K562 (cell line): ENCODE measurements around the gene SOS2. TPM values are rescaled to one million over a fixed set of nuclear protein-coding genes. Genes with fewer than 3 reads are reported as not detected.

ENCODE experiments used
- ATAC-seq: fragments of 200-7000 bp; cut with Tn5 transposase; 3 replicates; pipeline ENCODE4 v1.9.1; 2020; ENCODE audit warnings: moderate library complexity
- BruUV-seq: library from RNA; stranded (reverse); fragments of 400-500 nt; replicated peaks from 2 replicates; lab custom pipeline; 2021; lab: Mats Ljungman, UMichigan
- CTCF ChIA-PET: fragments of 300-600 bp; formaldehyde crosslinking; extraction: SDS; loops from one replicate; lab custom pipeline; 2021; ENCODE audit warnings: low intra/inter-chr PET ratio; lab: Yijun Ruan, JAX
- POLR2A ChIA-PET: fragments of 300-600, 350-650 bp; sonication (Branson Sonifier 250); formaldehyde crosslinking; extraction: SDS; loops from one replicate; lab custom pipeline; 2021; ENCODE audit warnings: antibody characterized with exemption, inconsistent platforms; lab: Yijun Ruan, JAX
- DNase-seq, 4 experiments: peaks; one replicate each; pipeline versions ENCODE4 v3.0.0 to v3.0.0-alpha.2; 2011 to 2018; ENCODE audit warnings: low spot score in 3 of 4, mixed read lengths in 3 of 4; ENCODE audit errors: extremely low read depth in 1 of 4
- FAIRE-seq: peaks from 2 replicates; lab custom pipeline; 2011; peaks lifted over from hg19 to GRCh38; lab: Jason Lieb, UNC
- H2AFZ ChIP-seq: 2 replicates; pipeline ENCODE4 v1.6.0; 2011; ENCODE audit warnings: low read depth, low read length, control low read depth, inconsistent platforms
- H3K27ac ChIP-seq: fragments of 200-600 bp; 3 replicates; pipeline ENCODE4 v1.8.0; 2011; ENCODE audit warnings: low read depth, mild to moderate bottlenecking, control low read depth, inconsistent platforms, low read length, moderate library complexity, mixed read lengths; ENCODE audit errors: extremely low read depth
- H3K27me3 ChIP-seq, 2 experiments: fragments of 300-600 bp in 1 of 2; 2 replicates in 1 of 2; 3 replicates in 1 of 2; pipeline versions ENCODE4 v1.6.0 to v1.8.0; 2011; ENCODE audit warnings: inconsistent platforms in 2 of 2, low read length in 2 of 2, mild to moderate bottlenecking in 1 of 2, mixed read lengths in 1 of 2, moderate library complexity in 1 of 2; ENCODE audit not compliant: control insufficient read depth in 2 of 2, insufficient read depth in 2 of 2
- H3K36me3 ChIP-seq: fragments of 300-600 bp; 3 replicates; pipeline ENCODE4 v1.8.0; 2011; ENCODE audit warnings: mild to moderate bottlenecking, low read length, inconsistent platforms; ENCODE audit not compliant: control insufficient read depth, insufficient read depth
- H3K4me1 ChIP-seq, 2 experiments: fragments of 200-600 bp in 1 of 2; replicated peaks in 1 of 2; 2 replicates in 1 of 2; 3 replicates in 1 of 2; pipeline versions ENCODE4 v1.5.1 to v1.8.0; 2011; ENCODE audit warnings: inconsistent platforms in 2 of 2, low read length in 2 of 2, mild to moderate bottlenecking in 1 of 2, mixed read lengths in 1 of 2, moderate library complexity in 1 of 2; ENCODE audit not compliant: control insufficient read depth in 2 of 2, insufficient read depth in 2 of 2
- H3K4me2 ChIP-seq: 2 replicates; pipeline ENCODE4 v1.6.1; 2011; ENCODE audit warnings: low read length, control low read depth, inconsistent platforms, mixed read lengths; ENCODE audit not compliant: insufficient read depth
- H3K4me3 ChIP-seq: fragments of 200-600 bp; sonication (generic), shearing (Covaris generic); 2 replicates; pipeline ENCODE4 v1.5.1; 2016; ENCODE audit warnings: control low read depth, inconsistent platforms
- H3K79me2 ChIP-seq: fragments of 200-600 bp; 3 replicates; pipeline ENCODE4 v1.8.0; 2011; ENCODE audit warnings: low read length, inconsistent platforms; ENCODE audit not compliant: control insufficient read depth, insufficient read depth
- H3K9ac ChIP-seq, 2 experiments: 2 replicates each; pipeline versions ENCODE4 v1.6.0 to v1.6.1; 2011; ENCODE audit warnings: low read depth in 2 of 2, low read length in 2 of 2, control low read depth in 1 of 2, inconsistent platforms in 1 of 2, mild to moderate bottlenecking in 1 of 2, mixed read lengths in 1 of 2; ENCODE audit not compliant: insufficient read depth in 1 of 2
- H3K9me1 ChIP-seq: one replicate; pipeline ENCODE4 v1.6.0; 2011; ENCODE audit warnings: inconsistent platforms, mild to moderate bottlenecking, low read length, moderate library complexity; ENCODE audit not compliant: control insufficient read depth, insufficient read depth
- H3K9me3 ChIP-seq: replicated peaks from 2 replicates; pipeline ENCODE4 v1.5.1; 2011; ENCODE audit warnings: low read depth, low read length, inconsistent platforms; ENCODE audit not compliant: control insufficient read depth, insufficient read depth
- H4K20me1 ChIP-seq: replicated peaks from 2 replicates; pipeline ENCODE4 v1.6.1; 2011; ENCODE audit warnings: low read length, inconsistent platforms, mixed read lengths; ENCODE audit not compliant: control insufficient read depth, insufficient read depth
- WGBS: fragments of 100-300 bp; shearing (Covaris generic); methylation state at CpG from one replicate; pipeline ENCODE4 v1.1.6; 2016; ENCODE audit warnings: low coverage, mixed read lengths; ENCODE audit not compliant: insufficient coverage; ENCODE audit errors: missing lambda C conversion rate; 5-methylcytosine and 5-hydroxymethylcytosine counted together
- in situ Hi-C: fragments of 300-500 bp; cut with MboI; formaldehyde crosslinking; loops from 4 replicates; pipeline ENCODE4 v1.15.0; 2018; ENCODE audit warnings: inconsistent platforms, mixed read lengths
- intact Hi-C: fragments of 100-400 bp; cut with micrococcal nuclease; formaldehyde crosslinking; loops from 2 replicates; pipeline ENCODE4 v1.14.2; 2022
- polyA plus RNA-seq, 8 experiments: library from polyadenylated mRNA; depleted of rRNA in 4 of 8; stranded (reverse) in 5 of 8; unstranded in 3 of 8; fragments of >200 nt; fragmentation: Nextera tagmentation in 2 of 8; fragmentation: Illumina TruSeq in 1 of 8; extraction: Ambion mirVana in 2 of 8; extraction: Trizol in 1 of 8; gene quantifications; 2 replicates each; pipeline versions ENCODE4 v1.2.1 to v1.2.3, GENCODE V29; 2011 to 2014; ENCODE audit warnings: inconsistent platforms in 1 of 8, missing spikeins in 1 of 8
- total RNA-seq, 7 experiments: library from RNA; depleted of rRNA in 6 of 7; stranded (reverse); fragments of >200 nt in 6 of 7; fragmentation: Illumina TruSeq in 2 of 7; extraction: Trizol in 2 of 7; gene quantifications; 2 replicates each; pipeline versions ENCODE4 v1.2.1 to v1.2.3, GENCODE V29; 2011 to 2021; ENCODE audit warnings: low replicate concordance in 1 of 7
- TF ChIP-seq, protein P1 (sequence below): fragments of 450-650 bp; formaldehyde crosslinking; IDR thresholded peaks from 2 replicates; pipeline ENCODE4 v1.4.0; 2020; ENCODE audit warnings: mild to moderate bottlenecking, mixed read lengths
- TF ChIP-seq, protein P2 (sequence below): fragments of 450-650 bp; IDR thresholded peaks from 2 replicates; pipeline ENCODE4 v1.6.1; 2016; ENCODE audit warnings: mild to moderate bottlenecking, moderate library complexity

The SOS2 gene
- total and polyA plus RNA-seq, 9 of the 15 experiments (the other 6 are each of a cell fraction or from before 2014, with no cell fraction given): 2.2 to 13.1 (median 10.5) TPM

DNA sequence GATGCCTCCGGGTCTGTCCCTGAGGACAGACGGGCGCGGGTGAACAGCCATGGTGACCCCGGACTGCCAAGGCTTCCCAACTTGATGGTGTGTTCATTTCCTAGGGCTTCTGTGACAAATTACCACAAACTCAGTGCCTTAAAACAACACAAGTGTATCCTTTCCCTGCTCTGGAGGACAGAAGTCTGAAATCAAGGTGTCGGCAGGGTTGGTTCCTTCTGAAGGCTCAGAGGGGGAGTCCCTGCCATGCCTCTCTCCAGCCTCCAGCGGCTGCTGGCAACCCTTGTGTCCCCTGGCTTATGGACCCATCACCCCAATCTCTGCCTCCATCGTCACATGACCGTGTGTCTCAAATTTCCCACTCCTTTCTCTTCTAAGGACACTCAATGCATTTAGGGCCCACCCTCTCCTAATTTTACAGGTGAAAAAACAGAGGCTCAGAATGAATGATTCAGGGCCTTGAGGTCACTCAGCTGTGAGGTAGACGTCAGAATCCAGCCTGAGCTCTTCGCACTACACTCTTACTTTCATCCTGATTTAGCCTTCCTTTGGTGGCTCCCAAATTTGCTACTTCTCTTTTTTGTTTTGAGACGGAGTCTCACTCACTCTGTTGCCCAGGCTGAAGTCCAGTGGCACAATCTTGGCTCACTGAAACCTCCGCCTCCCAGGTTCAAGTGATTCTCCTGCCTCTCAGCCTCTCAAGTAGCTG lies 160.4 kb downstream of the SOS2 start:
- no peak overlapping the region for H2AFZ ChIP-seq
- no peaks in the 10 kb centered on the region for H4K20me1 ChIP-seq
- H3K4me1 ChIP-seq: no peaks in the 10 kb centered on the region
- WGBS: 60% methylated on average over 11 of the region's 13 CpGs
- POLR2A ChIA-PET: interaction anchor here (0.6 kb wide), 1 partner anchor 219 kb away, joined by 4 read pairs; no protein-coding TSS in a partner anchor
- intact Hi-C loops (no loop called here), in situ Hi-C loops (no loop called here)
- H3K27ac ChIP-seq: no peak overlapping the region
- no peak overlapping the region for H3K9ac ChIP-seq
- no peaks in the 10 kb centered on the region for H3K79me2 ChIP-seq
- TF ChIP-seq, protein P1, sequence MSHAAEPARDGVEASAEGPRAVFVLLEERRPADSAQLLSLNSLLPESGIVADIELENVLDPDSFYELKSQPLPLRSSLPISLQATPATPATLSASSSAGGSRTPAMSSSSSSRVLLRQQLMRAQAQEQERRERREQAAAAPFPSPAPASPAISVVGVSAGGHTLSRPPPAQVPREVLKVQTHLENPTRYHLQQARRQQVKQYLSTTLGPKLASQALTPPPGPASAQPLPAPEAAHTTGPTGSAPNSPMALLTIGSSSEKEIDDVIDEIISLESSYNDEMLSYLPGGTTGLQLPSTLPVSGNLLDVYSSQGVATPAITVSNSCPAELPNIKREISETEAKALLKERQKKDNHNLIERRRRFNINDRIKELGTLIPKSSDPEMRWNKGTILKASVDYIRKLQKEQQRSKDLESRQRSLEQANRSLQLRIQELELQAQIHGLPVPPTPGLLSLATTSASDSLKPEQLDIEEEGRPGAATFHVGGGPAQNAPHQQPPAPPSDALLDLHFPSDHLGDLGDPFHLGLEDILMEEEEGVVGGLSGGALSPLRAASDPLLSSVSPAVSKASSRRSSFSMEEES (CRISPR knock-in tag): 0 out of 2 replicates have a peak, but pooled peaks have one; percentile 19
- TF ChIP-seq, protein P2, sequence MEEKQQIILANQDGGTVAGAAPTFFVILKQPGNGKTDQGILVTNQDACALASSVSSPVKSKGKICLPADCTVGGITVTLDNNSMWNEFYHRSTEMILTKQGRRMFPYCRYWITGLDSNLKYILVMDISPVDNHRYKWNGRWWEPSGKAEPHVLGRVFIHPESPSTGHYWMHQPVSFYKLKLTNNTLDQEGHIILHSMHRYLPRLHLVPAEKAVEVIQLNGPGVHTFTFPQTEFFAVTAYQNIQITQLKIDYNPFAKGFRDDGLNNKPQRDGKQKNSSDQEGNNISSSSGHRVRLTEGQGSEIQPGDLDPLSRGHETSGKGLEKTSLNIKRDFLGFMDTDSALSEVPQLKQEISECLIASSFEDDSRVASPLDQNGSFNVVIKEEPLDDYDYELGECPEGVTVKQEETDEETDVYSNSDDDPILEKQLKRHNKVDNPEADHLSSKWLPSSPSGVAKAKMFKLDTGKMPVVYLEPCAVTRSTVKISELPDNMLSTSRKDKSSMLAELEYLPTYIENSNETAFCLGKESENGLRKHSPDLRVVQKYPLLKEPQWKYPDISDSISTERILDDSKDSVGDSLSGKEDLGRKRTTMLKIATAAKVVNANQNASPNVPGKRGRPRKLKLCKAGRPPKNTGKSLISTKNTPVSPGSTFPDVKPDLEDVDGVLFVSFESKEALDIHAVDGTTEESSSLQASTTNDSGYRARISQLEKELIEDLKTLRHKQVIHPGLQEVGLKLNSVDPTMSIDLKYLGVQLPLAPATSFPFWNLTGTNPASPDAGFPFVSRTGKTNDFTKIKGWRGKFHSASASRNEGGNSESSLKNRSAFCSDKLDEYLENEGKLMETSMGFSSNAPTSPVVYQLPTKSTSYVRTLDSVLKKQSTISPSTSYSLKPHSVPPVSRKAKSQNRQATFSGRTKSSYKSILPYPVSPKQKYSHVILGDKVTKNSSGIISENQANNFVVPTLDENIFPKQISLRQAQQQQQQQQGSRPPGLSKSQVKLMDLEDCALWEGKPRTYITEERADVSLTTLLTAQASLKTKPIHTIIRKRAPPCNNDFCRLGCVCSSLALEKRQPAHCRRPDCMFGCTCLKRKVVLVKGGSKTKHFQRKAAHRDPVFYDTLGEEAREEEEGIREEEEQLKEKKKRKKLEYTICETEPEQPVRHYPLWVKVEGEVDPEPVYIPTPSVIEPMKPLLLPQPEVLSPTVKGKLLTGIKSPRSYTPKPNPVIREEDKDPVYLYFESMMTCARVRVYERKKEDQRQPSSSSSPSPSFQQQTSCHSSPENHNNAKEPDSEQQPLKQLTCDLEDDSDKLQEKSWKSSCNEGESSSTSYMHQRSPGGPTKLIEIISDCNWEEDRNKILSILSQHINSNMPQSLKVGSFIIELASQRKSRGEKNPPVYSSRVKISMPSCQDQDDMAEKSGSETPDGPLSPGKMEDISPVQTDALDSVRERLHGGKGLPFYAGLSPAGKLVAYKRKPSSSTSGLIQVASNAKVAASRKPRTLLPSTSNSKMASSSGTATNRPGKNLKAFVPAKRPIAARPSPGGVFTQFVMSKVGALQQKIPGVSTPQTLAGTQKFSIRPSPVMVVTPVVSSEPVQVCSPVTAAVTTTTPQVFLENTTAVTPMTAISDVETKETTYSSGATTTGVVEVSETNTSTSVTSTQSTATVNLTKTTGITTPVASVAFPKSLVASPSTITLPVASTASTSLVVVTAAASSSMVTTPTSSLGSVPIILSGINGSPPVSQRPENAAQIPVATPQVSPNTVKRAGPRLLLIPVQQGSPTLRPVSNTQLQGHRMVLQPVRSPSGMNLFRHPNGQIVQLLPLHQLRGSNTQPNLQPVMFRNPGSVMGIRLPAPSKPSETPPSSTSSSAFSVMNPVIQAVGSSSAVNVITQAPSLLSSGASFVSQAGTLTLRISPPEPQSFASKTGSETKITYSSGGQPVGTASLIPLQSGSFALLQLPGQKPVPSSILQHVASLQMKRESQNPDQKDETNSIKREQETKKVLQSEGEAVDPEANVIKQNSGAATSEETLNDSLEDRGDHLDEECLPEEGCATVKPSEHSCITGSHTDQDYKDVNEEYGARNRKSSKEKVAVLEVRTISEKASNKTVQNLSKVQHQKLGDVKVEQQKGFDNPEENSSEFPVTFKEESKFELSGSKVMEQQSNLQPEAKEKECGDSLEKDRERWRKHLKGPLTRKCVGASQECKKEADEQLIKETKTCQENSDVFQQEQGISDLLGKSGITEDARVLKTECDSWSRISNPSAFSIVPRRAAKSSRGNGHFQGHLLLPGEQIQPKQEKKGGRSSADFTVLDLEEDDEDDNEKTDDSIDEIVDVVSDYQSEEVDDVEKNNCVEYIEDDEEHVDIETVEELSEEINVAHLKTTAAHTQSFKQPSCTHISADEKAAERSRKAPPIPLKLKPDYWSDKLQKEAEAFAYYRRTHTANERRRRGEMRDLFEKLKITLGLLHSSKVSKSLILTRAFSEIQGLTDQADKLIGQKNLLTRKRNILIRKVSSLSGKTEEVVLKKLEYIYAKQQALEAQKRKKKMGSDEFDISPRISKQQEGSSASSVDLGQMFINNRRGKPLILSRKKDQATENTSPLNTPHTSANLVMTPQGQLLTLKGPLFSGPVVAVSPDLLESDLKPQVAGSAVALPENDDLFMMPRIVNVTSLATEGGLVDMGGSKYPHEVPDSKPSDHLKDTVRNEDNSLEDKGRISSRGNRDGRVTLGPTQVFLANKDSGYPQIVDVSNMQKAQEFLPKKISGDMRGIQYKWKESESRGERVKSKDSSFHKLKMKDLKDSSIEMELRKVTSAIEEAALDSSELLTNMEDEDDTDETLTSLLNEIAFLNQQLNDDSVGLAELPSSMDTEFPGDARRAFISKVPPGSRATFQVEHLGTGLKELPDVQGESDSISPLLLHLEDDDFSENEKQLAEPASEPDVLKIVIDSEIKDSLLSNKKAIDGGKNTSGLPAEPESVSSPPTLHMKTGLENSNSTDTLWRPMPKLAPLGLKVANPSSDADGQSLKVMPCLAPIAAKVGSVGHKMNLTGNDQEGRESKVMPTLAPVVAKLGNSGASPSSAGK: no peak
- TF ChIP-seq, all 486 proteins: peak for 1
- no TSS peak for BruUV-seq
- DNase-seq (no peak), FAIRE-seq (no peak), ATAC-seq (no peak)
- H3K27me3 ChIP-seq: no peaks in the 10 kb centered on the region
- no peaks in the 10 kb centered on the region for H3K9me1 ChIP-seq
- H3K4me3 ChIP-seq: no peak overlapping the region
- H3K4me2 ChIP-seq: no peak overlapping the region
- H3K9me3 ChIP-seq: no peaks in the 10 kb centered on the region
- H3K36me3 ChIP-seq: no peaks in the 10 kb centered on the region
- CTCF ChIA-PET: no interaction called here
